PC-3 (cell line): ENCODE measurements around the gene RPS4Y1.

ENCODE experiments used
- CTCF ChIP-seq: fragments of 300-600 bp; sonication (generic); conservative IDR thresholded peaks from 2 replicates; pipeline ENCODE4 v1.5.1; 2017; ENCODE audit warnings: antibody characterized with exemption, low read depth, mild to moderate bottlenecking, low read length
- EZH2 ChIP-seq: fragments of 300-600 bp; sonication (generic); IDR thresholded peaks from one replicate; pipeline ENCODE4 v1.6.1; 2017; ENCODE audit warnings: antibody characterized with exemption, mild to moderate bottlenecking, low read length; ENCODE audit not compliant: unreplicated experiment
- EZH2phosphoT487 ChIP-seq: fragments of 300-600 bp; sonication (generic); IDR thresholded peaks from 2 replicates; pipeline ENCODE4 v1.6.1; 2018; ENCODE audit warnings: mild to moderate bottlenecking, antibody characterized with exemption, low read length, borderline replicate concordance

DNA sequence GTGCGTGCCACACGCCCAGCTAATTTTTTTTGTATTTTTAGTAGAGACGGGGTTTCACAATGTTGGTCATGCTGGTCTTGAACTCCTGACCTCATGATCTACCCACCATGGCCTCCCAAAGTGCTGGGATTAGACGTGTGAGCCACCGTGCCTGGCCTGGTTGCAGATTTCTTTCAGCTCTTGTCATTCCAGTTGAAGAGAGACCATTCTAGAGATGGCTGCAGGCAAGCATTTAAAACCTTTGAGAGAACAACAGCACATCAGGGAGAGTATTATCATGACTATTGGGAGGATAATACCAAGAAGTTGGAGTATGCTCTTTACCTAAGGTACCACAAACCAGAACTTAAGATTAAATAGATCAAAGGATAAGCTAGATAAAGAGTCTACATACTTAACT lies 12.9 kb upstream of the RPS4Y1 start:
- no peak for TF ChIP-seq CTCF
- no peak for TF ChIP-seq EZH2
- TF ChIP-seq EZH2phosphoT487 = no peak
